HepG2 (cell line): Measurements from ENCODE around the gene PRRT1. TPM values are rescaled to one million over a fixed set of nuclear protein-coding genes. Genes with fewer than 3 reads are reported as not detected.

Experiments used
- ATF6 ChIP-seq: sonication (generic); formaldehyde crosslinking; conservative IDR thresholded peaks from 2 replicates; pipeline ENCODE4 v1.4.0; 2020; ENCODE audit warnings: missing genetic modification reagents
- ATM ChIP-seq: fragments of 450-650 bp; IDR thresholded peaks from 2 replicates; pipeline ENCODE4 v1.7.1; 2017; ENCODE audit warnings: mild to moderate bottlenecking, borderline replicate concordance
- CHD2 ChIP-seq: IDR thresholded peaks from 2 replicates; pipeline ENCODE4 v1.6.1; 2011; ENCODE audit warnings: low read depth, low read length, improper control_type of control experiment
- DMAP1 ChIP-seq: IDR thresholded peaks from 2 replicates; pipeline ENCODE4 v1.6.1; 2016
- EP300 ChIP-seq, 3 experiments: sonication (generic) in 1 of 3; formaldehyde crosslinking in 1 of 3; IDR thresholded peaks; 2 replicates each; pipeline versions ENCODE4 v1.5.1 to v1.6.1; 2011 to 2020; ENCODE audit warnings: low read depth in 2 of 3, low read length in 2 of 3, borderline replicate concordance in 1 of 3, improper control_type of control experiment in 1 of 3, mild to moderate bottlenecking in 1 of 3, missing genetic modification reagents in 1 of 3, moderate library complexity in 1 of 3
- FIP1L1 ChIP-seq: fragments of 200-400 bp; formaldehyde crosslinking; IDR thresholded peaks from 2 replicates; pipeline ENCODE4 v1.6.1; 2018; ENCODE audit warnings: low read depth, mild to moderate bottlenecking, low read length, moderate library complexity, borderline replicate concordance; ENCODE audit not compliant: insufficient read depth
- HMGXB4 ChIP-seq, 2 experiments: sonication (generic) in 1 of 2; formaldehyde crosslinking in 1 of 2; IDR thresholded peaks; 2 replicates each; pipeline versions ENCODE4 v1.4.0 to v1.6.1; 2018 to 2020; ENCODE audit warnings: missing genetic modification reagents in 2 of 2, borderline replicate concordance in 1 of 2, low read depth in 1 of 2, mild to moderate bottlenecking in 1 of 2, missing biosample characterization in 1 of 2
- HNRNPLL ChIP-seq: fragments of 200-400 bp; formaldehyde crosslinking; IDR thresholded peaks from 2 replicates; pipeline ENCODE4 v1.6.1; 2017; ENCODE audit warnings: mild to moderate bottlenecking, low read depth, low read length; ENCODE audit not compliant: poor library complexity, severe bottlenecking
- JUNB ChIP-seq: sonication (generic); formaldehyde crosslinking; IDR thresholded peaks from 2 replicates; pipeline ENCODE4 v1.8.0; 2022; ENCODE audit warnings: missing genetic modification reagents, mild to moderate bottlenecking, borderline replicate concordance
- KLF11 ChIP-seq: IDR thresholded peaks from 2 replicates; pipeline ENCODE4 v1.6.1; 2016; ENCODE audit warnings: missing compliant biosample characterization
- PREB ChIP-seq: sonication (generic); formaldehyde crosslinking; IDR thresholded peaks from 2 replicates; pipeline ENCODE4 v1.4.0; 2020; ENCODE audit warnings: missing genetic modification reagents
- RAD51 ChIP-seq: fragments of 450-650 bp; IDR thresholded peaks from 2 replicates; pipeline ENCODE4 v1.6.1; 2016; ENCODE audit warnings: borderline replicate concordance
- SMAD3 ChIP-seq: sonication (generic); formaldehyde crosslinking; IDR thresholded peaks from 2 replicates; pipeline ENCODE4 v1.4.0; 2020; ENCODE audit warnings: missing genetic modification reagents
- SP2 ChIP-seq: sonication (generic); formaldehyde crosslinking; IDR thresholded peaks from 2 replicates; pipeline ENCODE4 v1.5.1; 2020; ENCODE audit warnings: mild to moderate bottlenecking, missing genetic modification reagents
- STAT5B ChIP-seq: sonication (generic); formaldehyde crosslinking; IDR thresholded peaks from 2 replicates; pipeline ENCODE4 v1.4.0; 2020; ENCODE audit warnings: missing genetic modification reagents
- TBL1XR1 ChIP-seq: fragments of 150-350 bp; IDR thresholded peaks from 2 replicates; pipeline ENCODE4 v1.6.1; 2014; ENCODE audit warnings: borderline replicate concordance, low read length; ENCODE audit not compliant: partially characterized antibody
- TOPORS ChIP-seq: sonication (generic); formaldehyde crosslinking; IDR thresholded peaks from 2 replicates; pipeline ENCODE4 v1.8.0; 2023; ENCODE audit warnings: mild to moderate bottlenecking, missing genetic modification reagents
- ZC3H13 ChIP-seq: sonication (generic); formaldehyde crosslinking; IDR thresholded peaks from 2 replicates; pipeline ENCODE4 v1.8.1; 2023; ENCODE audit warnings: mild to moderate bottlenecking, missing genetic modification reagents, moderate library complexity
- ZFP90 ChIP-seq: sonication (generic); formaldehyde crosslinking; IDR thresholded peaks from 2 replicates; pipeline ENCODE4 v1.8.0; 2022; ENCODE audit warnings: missing genetic modification reagents, mild to moderate bottlenecking, inconsistent platforms, borderline replicate concordance
- ZNF33A ChIP-seq: sonication (generic); formaldehyde crosslinking; IDR thresholded peaks from 2 replicates; pipeline ENCODE4 v1.5.1; 2020; ENCODE audit warnings: missing genetic modification reagents, mild to moderate bottlenecking, moderate library complexity, borderline replicate concordance
- ZNF574 ChIP-seq: sonication (generic); formaldehyde crosslinking; IDR thresholded peaks from 2 replicates; pipeline ENCODE4 v1.4.0; 2020; ENCODE audit warnings: missing genetic modification reagents
- polyA plus RNA-seq, 8 experiments: library from polyadenylated mRNA; depleted of rRNA in 3 of 8; stranded (reverse) in 7 of 8; unstranded in 1 of 8; fragments of >200 nt; fragmentation: Illumina TruSeq in 4 of 8; extraction: Trizol in 4 of 8; gene quantifications; 2 replicates each; pipeline versions ENCODE4 v1.2.1 to v1.2.3, GENCODE V29; 2011 to 2016; ENCODE audit warnings: low read depth in 4 of 8, missing spikeins in 1 of 8, mixed read lengths in 1 of 8; ENCODE audit not compliant: insufficient read depth in 1 of 8
- total RNA-seq, 5 experiments: library from RNA; depleted of rRNA; stranded (reverse); fragments of >200 nt; fragmentation: Illumina TruSeq; extraction: Trizol; gene quantifications; 2 replicates each; pipeline ENCODE4 v1.2.3, GENCODE V29; 2016; ENCODE audit warnings: low read depth in 1 of 5

Gene PRRT1
- total and polyA plus RNA-seq, 2 of the 13 experiments (the other 11 are each of a cell fraction or from before 2014, with no cell fraction given), result 0.64 to 1.4 TPM

- peak; percentile 78 for TF ChIP-seq ZNF574 (CRISPR knock-in tag)
- TF ChIP-seq TBL1XR1, result peak; percentile 66
- no peak for TF ChIP-seq JUNB
- no peak for TF ChIP-seq ATF6 (CRISPR knock-in tag)
- no peak for TF ChIP-seq FIP1L1
- TF ChIP-seq DMAP1 (CRISPR knock-in tag), result peak; percentile 86
- no peak for TF ChIP-seq RAD51
- peak; percentile 14; the same call in 1 of the 2 replicates for TF ChIP-seq CHD2
- peak; percentile 81 for TF ChIP-seq HNRNPLL
- TF ChIP-seq KLF11 (CRISPR knock-in tag), result no peak
- peak; percentile 81; the same call in 1 of the 2 replicates for TF ChIP-seq STAT5B (CRISPR knock-in tag)
- TF ChIP-seq ZFP90 (CRISPR knock-in tag), result peak; percentile 83
- peak; percentile 31 to 54 for TF ChIP-seq EP300 (IDR thresholded peaks at IDR 0.05; ENCODE audit: low read depth in 2 of 2, low read length in 2 of 2)
- TF ChIP-seq EP300 (CRISPR knock-in tag; IDR thresholded peaks at IDR 0.05; ENCODE audit: borderline replicate concordance), result peak; percentile 35
- peak in 1 of 2 experiments; percentile 58; a peak in 2 of 4 replicates for TF ChIP-seq HMGXB4 (CRISPR knock-in tag; IDR thresholded peaks at IDR 0.05; ENCODE audit: borderline replicate concordance in 1 of 2, low read depth in 1 of 2)
- peak; percentile 90 for TF ChIP-seq TOPORS (CRISPR knock-in tag)
- no peak; the same call in 1 of the 2 replicates for TF ChIP-seq PREB (CRISPR knock-in tag)
- peak; percentile 78; the same call in 1 of the 2 replicates for TF ChIP-seq ZC3H13
- no peak for TF ChIP-seq ZNF33A (CRISPR knock-in tag)
- no peak for TF ChIP-seq SP2 (CRISPR knock-in tag)
- TF ChIP-seq SMAD3, result peak; percentile 16; the same call in 1 of the 2 replicates
- no peak for TF ChIP-seq ATM
Measured at GRCh38 chr6:32195902-32196681, 44.4 kb upstream of the PRRT1 start (continued).
